Fibroblast of lung (primary cell): Measurements from ENCODE around the gene SLC25A41.

Source experiments
- CTCF ChIP-seq, 2 donors: IDR thresholded peaks in 1 of 2; conservative IDR thresholded peaks in 1 of 2; 1 replicate in 1 of 2; 2 replicates in 1 of 2; pipeline ENCODE4 v1.5.1; 2011 to 2012; ENCODE audit warnings: low read length in 2 of 2, control low read depth in 1 of 2, inconsistent platforms in 1 of 2, low read depth in 1 of 2, mild to moderate bottlenecking in 1 of 2
- EZH2 ChIP-seq: IDR thresholded peaks from 2 replicates; pipeline ENCODE4 v1.5.1; 2012; ENCODE audit warnings: low read length, control low read depth, mild to moderate bottlenecking; ENCODE audit errors: missing control alignments

GRCh38 chr19:6464070-6464873 lies 30.7 kb upstream of the SLC25A41 start, which contains the start of gene CRB3:
- TF ChIP-seq CTCF (conservative IDR thresholded peaks at IDR 0.05 in 1 of 2, IDR thresholded peaks at IDR 0.05 in 1 of 2; ENCODE audit: low read depth in 1 of 2, low read length in 2 of 2) (no peak), EZH2 (peak; percentile 38)
